HepG2 (cell line): Measurements from ENCODE around the gene FCHO1. TPM values are rescaled to one million over a fixed set of nuclear protein-coding genes. Genes with fewer than 3 reads are reported as not detected.
A peak's percentile ranks its signal among the peaks of the same experiment; 100 is the strongest.

Experiments
- AGO1 ChIP-seq: fragments of 200-400 bp; formaldehyde crosslinking; IDR thresholded peaks from 2 replicates; pipeline ENCODE4 v1.6.1; 2017; ENCODE audit warnings: mild to moderate bottlenecking, low read depth, low read length, moderate library complexity; ENCODE audit not compliant: poor library complexity, severe bottlenecking
- ATF1 ChIP-seq: IDR thresholded peaks from 2 replicates; pipeline ENCODE4 v1.6.1; 2016; ENCODE audit warnings: mild to moderate bottlenecking, control low read depth
- E2F1 ChIP-seq: sonication (generic); formaldehyde crosslinking; IDR thresholded peaks from 2 replicates; pipeline ENCODE4 v1.5.0; 2020; ENCODE audit warnings: missing genetic modification reagents
- HNRNPLL ChIP-seq: fragments of 200-400 bp; formaldehyde crosslinking; IDR thresholded peaks from 2 replicates; pipeline ENCODE4 v1.6.1; 2017; ENCODE audit warnings: mild to moderate bottlenecking, low read depth, low read length; ENCODE audit not compliant: poor library complexity, severe bottlenecking
- ISL2 ChIP-seq: sonication (generic); formaldehyde crosslinking; IDR thresholded peaks from 2 replicates; pipeline ENCODE4 v1.5.0; 2020; ENCODE audit warnings: missing genetic modification reagents
- MATR3 ChIP-seq: sonication (generic); formaldehyde crosslinking; IDR thresholded peaks from 2 replicates; pipeline ENCODE4 v1.4.0; 2020; ENCODE audit warnings: missing genetic modification reagents
- MEIS1 ChIP-seq: sonication (generic); formaldehyde crosslinking; IDR thresholded peaks from 2 replicates; pipeline ENCODE4 v1.9.0; 2021; ENCODE audit warnings: mild to moderate bottlenecking, missing genetic modification reagents, moderate library complexity, borderline replicate concordance
- RBFOX2 ChIP-seq: fragments of 200-400 bp; formaldehyde crosslinking; IDR thresholded peaks from 2 replicates; pipeline ENCODE4 v1.6.1; 2017; ENCODE audit warnings: low read depth, mild to moderate bottlenecking, low read length
- TBX2 ChIP-seq: sonication (generic); formaldehyde crosslinking; IDR thresholded peaks from 2 replicates; pipeline ENCODE4 v1.5.0; 2020; ENCODE audit warnings: missing genetic modification reagents, mild to moderate bottlenecking, borderline replicate concordance
- TFDP2 ChIP-seq: sonication (generic); formaldehyde crosslinking; IDR thresholded peaks from 2 replicates; pipeline ENCODE4 v1.4.0; 2020; ENCODE audit warnings: missing genetic modification reagents
- ZMYM2 ChIP-seq: sonication (generic); formaldehyde crosslinking; IDR thresholded peaks from 2 replicates; pipeline ENCODE4 v1.8.0; 2022; ENCODE audit warnings: mild to moderate bottlenecking, missing genetic modification reagents
- ZNF24 ChIP-seq: fragments of 450-650 bp; IDR thresholded peaks from 2 replicates; pipeline ENCODE4 v1.6.1; 2017; ENCODE audit warnings: antibody characterized with exemption, mild to moderate bottlenecking
- ZNF318 ChIP-seq: sonication (generic); formaldehyde crosslinking; IDR thresholded peaks from 2 replicates; pipeline ENCODE4 v1.4.0; 2020; ENCODE audit warnings: mild to moderate bottlenecking, missing genetic modification reagents
- ZNF329 ChIP-seq: sonication (generic); formaldehyde crosslinking; IDR thresholded peaks from 2 replicates; pipeline ENCODE4 v1.9.0; 2021; ENCODE audit warnings: low read depth, mild to moderate bottlenecking, missing genetic modification reagents
- ZNF530 ChIP-seq: sonication (generic); formaldehyde crosslinking; IDR thresholded peaks from 2 replicates; pipeline ENCODE4 v1.5.0; 2020; ENCODE audit warnings: low read depth, mild to moderate bottlenecking, missing genetic modification reagents
- ZNF557 ChIP-seq: sonication (generic); formaldehyde crosslinking; IDR thresholded peaks from 2 replicates; pipeline ENCODE4 v1.4.0; 2020; ENCODE audit warnings: missing genetic modification reagents
- ZNF788 ChIP-seq: sonication (generic); formaldehyde crosslinking; IDR thresholded peaks from 2 replicates; pipeline ENCODE4 v1.5.0; 2020; ENCODE audit warnings: mild to moderate bottlenecking, missing genetic modification reagents, borderline replicate concordance
- ZUFSP ChIP-seq: sonication (generic); formaldehyde crosslinking; IDR thresholded peaks from 2 replicates; pipeline ENCODE4 v1.9.0; 2021; ENCODE audit warnings: missing genetic modification reagents, mild to moderate bottlenecking, borderline replicate concordance
- polyA plus RNA-seq, 8 experiments: library from polyadenylated mRNA; depleted of rRNA in 3 of 8; stranded (reverse) in 7 of 8; unstranded in 1 of 8; fragments of >200 nt; fragmentation: Illumina TruSeq in 4 of 8; extraction: Trizol in 4 of 8; gene quantifications; 2 replicates each; pipeline versions ENCODE4 v1.2.1 to v1.2.3, GENCODE V29; 2011 to 2016; ENCODE audit warnings: low read depth in 4 of 8, missing spikeins in 1 of 8, mixed read lengths in 1 of 8; ENCODE audit not compliant: insufficient read depth in 1 of 8
- total RNA-seq, 5 experiments: library from RNA; depleted of rRNA; stranded (reverse); fragments of >200 nt; fragmentation: Illumina TruSeq; extraction: Trizol; gene quantifications; 2 replicates each; pipeline ENCODE4 v1.2.3, GENCODE V29; 2016; ENCODE audit warnings: low read depth in 1 of 5

Gene FCHO1
- total and polyA plus RNA-seq, 2 of the 13 experiments (the other 11 are each of a cell fraction or from before 2014, with no cell fraction given): 1.3 to 3.1 TPM

- TF ChIP-seq MATR3: no peak
- TF ChIP-seq RBFOX2: no peak
- TF ChIP-seq AGO1: peak; percentile 60
- TF ChIP-seq ZNF318 (CRISPR knock-in tag): no peak
- no peak for TF ChIP-seq ZUFSP
- no peak for TF ChIP-seq ATF1
- no peak for TF ChIP-seq ZNF329 (CRISPR knock-in tag)
- peak; percentile 48 for TF ChIP-seq HNRNPLL
- TF ChIP-seq E2F1 (CRISPR knock-in tag): no peak
- TF ChIP-seq ZNF788 (CRISPR knock-in tag): peak; percentile 81; the same call in 1 of the 2 replicates
- TF ChIP-seq MEIS1 (CRISPR knock-in tag): no peak
- TF ChIP-seq ZMYM2 (CRISPR knock-in tag): no peak; the same call in 1 of the 2 replicates
- no peak for TF ChIP-seq ZNF24
- TF ChIP-seq ISL2 (CRISPR knock-in tag): peak; percentile 68
- TF ChIP-seq TBX2 (CRISPR knock-in tag): peak; percentile 66; the same call in 1 of the 2 replicates
- TF ChIP-seq ZNF557 (CRISPR knock-in tag): no peak
- no peak; the same call in 1 of the 2 replicates for TF ChIP-seq TFDP2 (CRISPR knock-in tag)
- no peak for TF ChIP-seq ZNF530 (CRISPR knock-in tag)
Measured at GRCh38 chr19:17766543-17767131, 15.4 kb downstream of the FCHO1 start (continued).
